Left cardiac atrium (tissue), 4 donors: ENCODE data around the gene CYB561D1. TPM values are rescaled to one million over a fixed set of nuclear protein-coding genes. Genes with fewer than 3 reads are reported as not detected.

Source experiments
- ATAC-seq, 2 donors: fragments of 200-7000 bp; cut with Tn5 transposase; one replicate each; pipeline ENCODE4 v1.9.1; 2020; ENCODE audit warnings: mild to moderate bottlenecking in 2 of 2, moderate library complexity in 2 of 2
- DNase-seq: peaks from one replicate; pipeline ENCODE4 v3.0.0-alpha.2; 2020
- intact Hi-C, 2 donors: fragments of 100-400 bp; cut with DNase I; formaldehyde crosslinking; loops; one replicate each; pipeline versions ENCODE4 v1.14.1 to v1.15.1; 2022 to 2023
- total RNA-seq, 2 donors: library from RNA; stranded (reverse); fragmentation: NEBNext Ultra II Directional; extraction: Animal tissue kit (Norgen Biotek cat#: 25700); gene quantifications; one replicate each; pipeline ENCODE4 v1.2.1, GENCODE V29; 2021
- donor health status: DM: no; HTN: yes; CAD: no.
- donor health status: DM: no; HTN: yes; CAD: no; lungs with severe emphysema.
- donor health status: DM: yes; HTN: yes; CAD: no.
- donor health status: Dilated cardiomyopathy.

Gene CYB561D1
- total RNA-seq, 2 donors from 2014 or later, result 5.8 to 5.9 TPM

DNA sequence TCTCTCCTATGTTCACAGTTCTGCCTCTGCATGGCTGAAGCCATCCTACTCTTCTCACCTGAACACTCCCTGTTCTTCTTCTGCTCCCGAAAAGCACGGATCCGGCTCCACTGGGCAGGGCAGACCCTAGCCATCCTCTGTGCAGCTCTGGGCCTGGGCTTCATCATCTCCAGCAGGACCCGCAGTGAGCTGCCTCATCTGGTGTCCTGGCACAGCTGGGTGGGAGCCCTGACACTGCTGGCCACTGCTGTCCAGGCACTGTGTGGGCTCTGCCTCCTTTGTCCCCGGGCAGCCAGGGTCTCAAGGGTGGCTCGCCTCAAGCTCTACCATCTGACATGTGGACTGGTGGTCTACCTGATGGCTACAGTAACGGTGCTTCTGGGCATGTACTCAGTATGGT lies 1.8 kb downstream of the CYB561D1 start:
- ATAC-seq, result no peak
- peak; percentile 22 for DNase-seq
- intact Hi-C loops, result no loop called here

DNA sequence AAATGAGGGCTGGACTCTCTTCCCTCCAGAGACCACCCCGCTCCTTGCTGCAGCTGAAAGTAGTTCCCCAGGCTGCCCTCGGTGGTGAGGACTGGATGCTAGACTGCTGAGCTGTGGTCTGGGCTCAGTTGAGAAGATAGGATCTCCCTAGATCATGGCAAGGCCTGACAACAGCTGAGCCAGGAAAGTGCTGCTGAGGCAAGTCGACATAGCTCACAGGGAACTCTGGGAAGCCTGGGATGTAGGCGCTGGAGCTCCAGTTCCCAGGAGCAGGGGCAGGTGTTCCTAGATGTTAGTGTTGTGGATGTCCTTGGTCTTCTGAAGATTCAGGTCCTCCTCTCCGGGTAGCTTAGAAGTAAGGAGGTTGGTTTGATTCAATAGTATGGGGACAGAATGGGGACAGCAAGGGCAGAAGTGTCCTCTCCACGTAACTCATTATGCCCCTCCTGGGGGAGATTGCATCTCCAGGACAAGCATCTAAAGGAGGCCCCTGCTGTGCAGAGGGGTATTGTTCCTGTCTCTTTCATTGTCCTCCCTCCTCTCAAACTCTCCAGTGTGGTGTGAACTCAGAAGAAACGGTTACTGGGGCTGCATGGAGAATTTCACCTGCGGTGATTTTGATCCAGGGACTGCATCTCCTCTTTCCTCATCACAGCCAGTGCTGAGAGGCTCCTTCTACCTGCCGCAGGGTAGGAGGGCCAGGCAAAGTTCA lies 3.7 kb downstream of the CYB561D1 start:
- intact Hi-C loops, result loop anchor here in 1 of 2 donors (2.0 kb wide), 1 partner anchor 33 kb away; no protein-coding TSS in a partner anchor
- DNase-seq, result no peak
- ATAC-seq, result no peak

GRCh38 chr1:109498161-109498801 lies 4.4 kb downstream of the CYB561D1 start:
- ATAC-seq, result peak in 1 of 2 donors; percentile 5
- intact Hi-C loops, result loop anchor here in 1 of 2 donors (2.0 kb wide), 1 partner anchor 33 kb away; no protein-coding TSS in a partner anchor
- DNase-seq, result no peak

DNA sequence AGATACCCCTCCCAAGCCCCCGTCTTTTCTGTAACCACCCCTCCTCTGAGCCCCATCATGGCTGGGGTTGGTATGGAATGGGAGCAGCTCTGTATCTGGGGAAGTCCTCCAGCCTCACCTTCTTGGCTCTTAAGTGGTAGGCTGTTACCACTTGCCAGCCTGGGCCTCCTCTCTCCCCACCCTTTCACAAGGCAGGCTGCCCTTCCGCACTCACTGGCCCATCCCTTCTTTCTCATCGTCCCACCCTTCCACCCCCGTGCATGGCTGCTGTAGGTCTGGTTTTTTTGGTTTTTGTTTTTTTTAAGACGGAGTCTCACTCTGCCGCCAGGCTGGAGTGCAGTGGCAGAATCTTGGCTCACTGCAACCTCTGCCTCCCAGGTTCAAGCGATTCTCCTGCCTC lies 5.2 kb downstream of the CYB561D1 start:
- DNase-seq, result no peak
- intact Hi-C loops, result loop anchor here in 1 of 2 donors (2.0 kb wide), 1 partner anchor 32 kb away; no protein-coding TSS in a partner anchor
- peak in 1 of 2 donors; percentile 27 for ATAC-seq

DNA sequence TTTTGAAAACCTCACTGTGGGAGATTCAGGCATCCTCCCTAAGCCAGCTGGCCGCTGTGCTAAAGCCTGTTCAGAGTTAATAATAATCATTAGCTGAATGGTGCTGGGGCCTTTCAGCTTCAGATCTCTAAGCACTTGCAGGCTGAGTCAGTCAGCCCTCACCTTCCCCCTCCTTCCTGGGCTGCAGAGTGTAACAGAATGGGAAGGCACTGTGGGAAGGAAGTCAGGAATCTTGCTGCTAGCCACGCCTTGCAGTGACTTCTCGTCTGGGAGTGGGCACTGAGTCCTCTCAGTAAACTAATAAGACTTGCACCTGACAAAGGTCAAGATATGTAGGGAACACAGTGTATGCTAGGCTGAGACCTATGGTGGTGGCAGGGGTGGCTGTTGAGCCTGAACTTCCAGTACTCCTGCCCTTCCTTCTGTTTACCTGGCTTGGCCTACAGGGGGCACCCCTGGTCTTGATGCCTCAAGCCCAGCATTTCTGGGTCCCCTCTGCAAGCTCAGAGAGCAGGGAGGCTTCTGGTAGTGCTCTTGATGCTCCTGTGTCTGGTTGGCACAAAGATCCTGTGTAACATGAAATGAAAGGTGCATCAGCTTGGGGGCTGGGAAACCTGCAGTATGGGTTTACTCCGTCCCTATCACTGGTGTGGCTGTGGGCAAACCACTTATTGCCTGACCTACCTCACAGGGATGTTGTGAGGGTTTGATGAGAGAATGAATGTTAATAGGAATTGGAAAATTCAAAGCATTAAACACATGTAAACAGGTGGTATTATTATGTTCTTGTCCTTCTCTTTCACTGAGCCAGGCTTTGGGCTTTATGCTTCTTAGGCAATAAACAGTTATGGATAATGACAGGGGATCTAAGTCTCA lies 6.0 kb downstream of the CYB561D1 start:
- intact Hi-C loops, result loop anchor here in 1 of 2 donors (2.0 kb wide), 1 partner anchor 31 kb away; no protein-coding TSS in a partner anchor
- peak; percentile 45 for DNase-seq
- ATAC-seq, result peak in 1 of 2 donors; percentile 16

DNA sequence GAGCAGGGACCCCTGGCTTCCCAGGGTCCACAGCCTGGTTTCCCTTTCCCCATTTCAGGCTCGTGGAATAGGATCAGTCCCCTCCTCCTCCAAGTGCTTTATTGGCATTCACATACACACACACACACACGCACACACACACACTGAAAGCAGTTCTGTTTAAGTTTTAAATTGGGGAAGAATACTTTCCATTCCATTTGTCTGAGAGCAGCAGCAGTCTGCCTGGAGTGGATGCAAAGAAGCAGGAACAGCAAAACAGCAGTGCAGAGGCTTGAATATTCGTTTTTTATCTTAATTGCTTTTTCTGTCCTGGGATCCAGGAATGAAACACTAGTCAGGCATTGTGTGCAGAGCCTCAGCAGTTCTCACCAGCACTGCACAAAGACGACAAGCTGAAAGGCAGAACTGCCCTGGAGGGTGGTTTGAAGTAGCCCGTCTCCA lies 7.1 kb downstream of the CYB561D1 start:
- intact Hi-C loops, result no loop called here
- DNase-seq (no peak), ATAC-seq (no peak)

DNA sequence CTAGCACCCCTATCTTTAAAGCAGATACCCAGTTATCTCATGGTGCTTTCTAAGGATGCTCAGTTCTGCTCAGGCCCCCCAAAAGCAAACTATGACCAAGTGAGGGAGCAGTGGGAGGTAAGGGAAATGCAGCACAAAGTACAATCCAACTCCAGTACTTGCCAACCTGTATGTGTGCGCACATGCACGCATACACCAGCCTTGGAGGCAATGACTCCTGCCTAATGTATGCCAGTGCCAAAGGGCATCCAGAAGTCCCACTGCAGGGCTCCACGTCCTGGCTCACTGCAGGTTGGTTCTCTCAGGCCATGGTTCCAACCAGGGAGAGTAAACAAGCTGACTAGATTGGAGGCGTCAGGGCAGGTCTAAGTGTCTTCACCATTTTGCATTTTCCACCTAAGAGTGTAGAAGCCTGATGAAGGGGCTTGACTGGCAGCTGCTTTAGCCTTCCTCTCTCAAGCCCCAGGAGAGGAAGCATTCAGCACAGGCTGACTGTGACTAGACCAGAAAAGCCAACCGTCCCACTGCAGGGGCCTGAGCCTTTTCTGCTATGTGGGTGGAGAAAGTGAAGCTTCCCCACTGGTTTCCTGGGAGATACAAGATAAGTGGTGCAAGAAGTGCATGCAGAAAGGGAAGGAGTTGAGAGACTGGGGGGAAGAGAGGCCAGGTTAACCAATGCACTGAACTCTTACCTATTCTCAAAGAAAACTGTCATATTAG lies 7.9 kb downstream of the CYB561D1 start:
- ATAC-seq, result no peak
- intact Hi-C loops, result no loop called here

GRCh38 chr1:109502364-109502851 lies 8.5 kb downstream of the CYB561D1 start:
- intact Hi-C loops, result no loop called here
- no peak for DNase-seq
- ATAC-seq, result no peak

More for the DNA sequence above, 7.9 kb downstream of the CYB561D1 start:
- DNase-seq, result no peak

GRCh38 chr1:109503935-109504334 lies 10.0 kb downstream of the CYB561D1 start:
- intact Hi-C loops, result no loop called here
- DNase-seq (no peak), ATAC-seq (no peak)

DNA sequence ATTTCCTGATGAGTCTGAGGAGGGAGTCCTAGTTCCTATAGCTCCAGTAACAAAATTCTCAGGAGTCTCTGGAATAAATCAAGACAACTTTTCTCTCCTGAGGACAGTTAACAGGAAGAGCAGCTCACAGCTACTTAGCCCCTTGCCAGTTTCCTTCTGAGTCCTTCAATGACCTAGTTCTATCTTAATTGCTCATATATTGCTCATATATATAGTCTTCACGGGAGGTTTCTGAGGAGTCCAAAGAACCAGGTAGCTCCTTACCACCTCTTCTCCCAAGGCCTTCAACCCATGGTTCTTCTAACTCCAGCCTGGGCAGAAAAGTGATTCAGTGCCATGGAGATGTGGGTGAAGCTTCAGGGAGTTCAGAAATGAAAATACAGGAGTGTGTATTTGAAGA lies 11.1 kb downstream of the CYB561D1 start:
- no peak for DNase-seq
- intact Hi-C loops, result no loop called here
- no peak for ATAC-seq

- intact Hi-C loops, result no loop called here
- ATAC-seq (no peak), DNase-seq (peak; percentile 13)
Observed at GRCh38 chr1:109508001-109508872, 14.3 kb downstream of the CYB561D1 start.

DNA sequence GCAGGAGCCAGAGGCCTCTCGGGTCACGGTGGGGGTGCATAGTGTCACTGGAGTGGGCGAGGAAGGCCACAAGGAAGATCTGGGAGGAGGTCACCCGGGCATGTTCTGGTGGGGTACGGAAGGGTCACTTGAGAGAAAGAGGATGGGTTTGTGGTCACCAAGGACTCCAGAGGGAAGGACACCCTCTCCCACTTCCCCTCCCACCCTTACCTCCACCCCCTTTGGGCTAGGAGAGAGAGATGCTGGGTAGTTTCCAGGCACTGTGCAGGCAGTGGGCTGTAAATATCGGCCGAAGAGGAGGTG lies 14.9 kb downstream of the CYB561D1 start:
- DNase-seq (peak; percentile 20), ATAC-seq (peak in 1 of 2 donors; percentile 13)
- intact Hi-C loops, result no loop called here

DNA sequence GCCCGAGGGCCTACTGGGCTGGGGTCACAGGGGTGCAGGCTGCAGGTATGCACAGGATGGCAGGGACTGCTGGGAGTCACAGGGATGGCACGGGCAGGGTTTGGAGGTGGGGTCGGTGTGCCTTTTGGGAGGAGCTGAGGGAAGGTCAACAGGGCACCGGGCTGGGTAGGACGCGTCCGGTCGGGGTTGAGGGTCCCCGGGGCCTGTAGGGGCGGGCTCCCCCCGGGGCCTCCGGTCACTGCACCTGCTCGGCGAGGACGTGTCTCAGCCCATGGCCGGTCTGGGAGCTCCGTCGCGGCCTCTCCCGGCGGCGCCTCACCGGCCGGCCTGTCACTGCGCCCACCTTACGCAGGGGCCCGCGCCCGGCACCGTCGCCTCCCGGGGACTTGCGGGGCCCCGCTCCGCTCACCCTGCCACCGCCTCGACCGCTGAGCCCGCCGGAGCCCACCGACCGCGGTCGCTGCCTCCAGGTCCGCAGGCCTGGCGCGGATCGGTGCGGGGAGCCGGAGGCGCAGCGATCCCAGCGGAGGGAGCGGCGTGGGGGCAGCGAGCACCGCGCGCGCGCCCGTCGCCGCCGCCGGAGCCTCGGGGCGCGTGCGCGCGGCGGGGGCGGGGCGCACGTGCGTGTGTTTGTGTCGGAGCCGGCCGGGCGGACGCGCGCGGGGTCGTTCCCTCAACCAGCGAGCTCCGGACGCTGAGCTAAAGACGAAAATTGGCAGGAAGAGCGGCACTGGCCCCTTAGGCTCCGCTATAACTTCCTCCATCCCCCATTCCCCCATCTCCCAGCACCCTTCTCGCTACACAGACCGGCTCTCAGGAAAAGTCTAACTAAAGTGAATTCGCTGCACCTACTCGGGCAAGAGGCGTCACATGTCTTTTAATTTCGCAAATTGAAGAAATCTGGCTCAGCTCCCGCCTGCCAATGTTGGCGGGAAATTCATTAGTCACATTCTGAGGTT lies 15.6 kb downstream of the CYB561D1 start, which contains the start of gene AMIGO1:
Gene AMIGO1 (minus strand): TSS at position 552 of the 959 bp plus-strand sequence. CDS start 815 bp downstream, outside the sequence.
- peak; percentile 78 for DNase-seq
- intact Hi-C loops, result no loop called here
- peak; percentile 87 to 88 for ATAC-seq

- ATAC-seq, result no peak
- DNase-seq, result no peak
- intact Hi-C loops, result no loop called here
Observed at GRCh38 chr1:109513110-109513710, 19.3 kb downstream of the CYB561D1 start.

DNA sequence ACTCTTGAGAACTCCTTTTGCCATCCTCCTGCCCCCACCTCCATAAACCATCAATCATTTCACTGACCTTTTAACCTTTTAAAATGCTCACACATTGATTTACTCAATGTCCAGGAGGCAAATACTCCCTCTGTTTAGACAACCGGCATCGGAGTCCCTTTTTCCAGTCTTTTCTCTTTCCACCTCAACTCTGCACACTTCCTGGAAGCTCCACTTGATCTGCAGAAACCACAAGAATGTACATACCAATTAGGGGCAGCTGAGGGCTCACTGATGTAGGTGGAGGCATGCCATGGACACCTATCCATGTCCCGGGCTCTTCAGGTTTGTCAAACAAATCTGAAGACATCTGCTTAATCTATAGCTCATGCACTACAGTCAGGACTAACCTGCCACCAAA lies 21.0 kb downstream of the CYB561D1 start:
- intact Hi-C loops, result no loop called here
- ATAC-seq (no peak), DNase-seq (no peak)

DNA sequence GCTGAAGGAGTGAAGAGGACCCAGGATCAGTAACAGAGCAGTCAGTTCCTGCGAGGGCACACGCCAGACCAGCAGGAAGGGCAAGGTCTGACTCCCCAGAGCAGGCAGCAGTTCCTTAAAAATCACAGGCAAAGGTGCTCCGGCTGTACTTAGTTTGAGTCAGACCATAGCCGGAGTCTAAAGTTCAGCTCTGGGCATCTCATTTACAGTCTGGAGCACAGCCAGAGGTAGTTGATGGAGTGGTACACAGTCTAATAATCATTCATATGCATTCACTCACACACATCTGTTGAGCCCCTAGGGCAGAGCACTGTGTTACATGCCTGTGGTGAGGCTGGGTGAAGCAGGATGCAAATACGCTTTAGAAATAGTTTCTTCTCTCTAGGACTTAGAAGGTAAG lies 23.0 kb downstream of the CYB561D1 start:
- DNase-seq (no peak), ATAC-seq (no peak)
- intact Hi-C loops, result no loop called here
